ENCODE measurements around the gene YARS2. TPM values are rescaled to one million over a fixed set of nuclear protein-coding genes. Genes with fewer than 3 reads are reported as not detected.
A peak's percentile ranks its signal among the peaks of the same experiment; 100 is the strongest.

The YARS2 gene
- total and polyA plus RNA-seq, 9 of the 15 experiments (the other 6 are each of a cell fraction or from before 2014, with no cell fraction given) = 15.2 to 40.9 (median 28.7) TPM

DNA sequence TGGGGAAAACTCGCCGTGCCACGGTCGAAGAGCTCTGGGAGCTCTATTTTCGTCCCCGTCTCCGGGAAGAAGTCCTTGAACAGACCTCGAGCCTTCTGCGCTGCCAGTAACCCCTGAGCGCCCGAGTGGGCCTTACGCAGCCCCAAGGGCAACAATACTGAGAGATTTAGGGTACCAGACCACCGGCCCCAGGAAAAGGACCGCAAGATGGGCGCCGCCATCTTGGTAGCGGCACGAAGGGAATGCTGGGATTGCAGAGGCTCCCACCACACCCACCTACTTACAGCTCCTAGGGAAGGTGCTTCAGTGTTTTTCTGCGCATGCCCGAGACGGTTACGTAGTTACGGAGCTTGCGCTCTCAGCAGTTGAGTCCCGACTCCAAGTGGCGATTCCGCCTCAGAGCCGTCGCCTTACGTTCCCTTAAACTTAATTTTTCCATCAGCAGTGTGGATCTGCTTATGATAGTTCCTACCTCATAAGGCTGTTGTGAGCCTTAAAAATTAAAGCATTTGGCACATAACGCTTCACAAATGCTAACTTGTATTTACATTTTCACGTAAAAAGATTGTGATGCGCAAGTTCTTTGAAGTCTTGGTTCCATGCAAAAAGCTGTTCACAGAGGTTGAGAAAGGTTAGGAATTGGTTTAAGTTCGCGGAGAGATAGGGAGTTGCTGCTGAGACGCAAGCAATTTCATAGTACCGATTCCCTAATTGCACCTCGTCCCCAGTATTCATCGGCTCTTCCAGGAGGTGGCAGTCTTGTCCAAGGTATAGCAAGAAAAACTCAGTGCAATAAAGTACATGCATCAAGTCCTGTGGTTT, at the start of gene YARS2 (continued):
- TF ChIP-seq, protein P1, sequence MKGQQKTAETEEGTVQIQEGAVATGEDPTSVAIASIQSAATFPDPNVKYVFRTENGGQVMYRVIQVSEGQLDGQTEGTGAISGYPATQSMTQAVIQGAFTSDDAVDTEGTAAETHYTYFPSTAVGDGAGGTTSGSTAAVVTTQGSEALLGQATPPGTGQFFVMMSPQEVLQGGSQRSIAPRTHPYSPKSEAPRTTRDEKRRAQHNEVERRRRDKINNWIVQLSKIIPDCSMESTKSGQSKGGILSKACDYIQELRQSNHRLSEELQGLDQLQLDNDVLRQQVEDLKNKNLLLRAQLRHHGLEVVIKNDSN (CRISPR knock-in tag; IDR thresholded peaks at IDR 0.05) = no peak
- TF ChIP-seq SRF (CRISPR knock-in tag; IDR thresholded peaks at IDR 0.05) (0 out of 4 replicates have a peak, but pooled peaks of 1 of the 2 experiments have one; percentile 12), BHLHE40 (IDR thresholded peaks at IDR 0.05; ENCODE audit: low read length) (no peak), GATA2 (CRISPR knock-in tag; IDR thresholded peaks at IDR 0.05) (no peak), NFATC3 (IDR thresholded peaks at IDR 0.05) (no peak), TGIF2 (CRISPR knock-in tag; IDR thresholded peaks at IDR 0.05) (no peak), ASH1L (IDR thresholded peaks at IDR 0.05; ENCODE audit: borderline replicate concordance, low read depth, partially characterized antibody) (no peak), BCOR (IDR thresholded peaks at IDR 0.05) (no peak), ZNF146 (CRISPR knock-in tag; IDR thresholded peaks at IDR 0.05; ENCODE audit: unreplicated experiment) (no peak), ZNF561 (CRISPR knock-in tag; conservative IDR thresholded peaks at IDR 0.05) (no peak), ZNF444 (CRISPR knock-in tag; IDR thresholded peaks at IDR 0.05) (no peak), MCM7 (IDR thresholded peaks at IDR 0.05) (no peak), BRD9 (IDR thresholded peaks at IDR 0.05; ENCODE audit: low read depth, partially characterized antibody) (peak; percentile 82), MCM5 (IDR thresholded peaks at IDR 0.05; ENCODE audit: low read depth) (no peak), MYC (IDR thresholded peaks at IDR 0.05; ENCODE audit: low read depth, low read length) (0 out of 2 replicates have a peak, but pooled peaks have one; percentile 11), MYC (CRISPR knock-in tag; IDR thresholded peaks at IDR 0.05; ENCODE audit: borderline replicate concordance, low read depth) (peak; percentile 70; the same call in 1 of the 2 replicates), GTF2A2 (tag; IDR thresholded peaks at IDR 0.05) (no peak), MTA1 (IDR thresholded peaks at IDR 0.05; ENCODE audit: borderline replicate concordance) (no peak), GTF2F1 (IDR thresholded peaks at IDR 0.05; ENCODE audit: low read depth, low read length) (no peak), ZNF507 (tag; conservative IDR thresholded peaks at IDR 0.05) (no peak)
- TF ChIP-seq, protein P2, sequence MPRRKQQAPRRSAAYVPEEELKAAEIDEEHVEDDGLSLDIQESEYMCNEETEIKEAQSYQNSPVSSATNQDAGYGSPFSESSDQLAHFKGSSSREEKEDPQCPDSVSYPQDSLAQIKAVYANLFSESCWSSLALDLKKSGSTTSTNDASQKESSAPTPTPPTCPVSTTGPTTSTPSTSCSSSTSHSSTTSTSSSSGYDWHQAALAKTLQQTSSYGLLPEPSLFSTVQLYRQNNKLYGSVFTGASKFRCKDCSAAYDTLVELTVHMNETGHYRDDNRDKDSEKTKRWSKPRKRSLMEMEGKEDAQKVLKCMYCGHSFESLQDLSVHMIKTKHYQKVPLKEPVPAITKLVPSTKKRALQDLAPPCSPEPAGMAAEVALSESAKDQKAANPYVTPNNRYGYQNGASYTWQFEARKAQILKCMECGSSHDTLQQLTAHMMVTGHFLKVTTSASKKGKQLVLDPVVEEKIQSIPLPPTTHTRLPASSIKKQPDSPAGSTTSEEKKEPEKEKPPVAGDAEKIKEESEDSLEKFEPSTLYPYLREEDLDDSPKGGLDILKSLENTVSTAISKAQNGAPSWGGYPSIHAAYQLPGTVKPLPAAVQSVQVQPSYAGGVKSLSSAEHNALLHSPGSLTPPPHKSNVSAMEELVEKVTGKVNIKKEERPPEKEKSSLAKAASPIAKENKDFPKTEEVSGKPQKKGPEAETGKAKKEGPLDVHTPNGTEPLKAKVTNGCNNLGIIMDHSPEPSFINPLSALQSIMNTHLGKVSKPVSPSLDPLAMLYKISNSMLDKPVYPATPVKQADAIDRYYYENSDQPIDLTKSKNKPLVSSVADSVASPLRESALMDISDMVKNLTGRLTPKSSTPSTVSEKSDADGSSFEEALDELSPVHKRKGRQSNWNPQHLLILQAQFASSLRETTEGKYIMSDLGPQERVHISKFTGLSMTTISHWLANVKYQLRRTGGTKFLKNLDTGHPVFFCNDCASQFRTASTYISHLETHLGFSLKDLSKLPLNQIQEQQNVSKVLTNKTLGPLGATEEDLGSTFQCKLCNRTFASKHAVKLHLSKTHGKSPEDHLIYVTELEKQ (CRISPR knock-in tag; IDR thresholded peaks at IDR 0.05) = no peak
- TF ChIP-seq, protein P3, sequence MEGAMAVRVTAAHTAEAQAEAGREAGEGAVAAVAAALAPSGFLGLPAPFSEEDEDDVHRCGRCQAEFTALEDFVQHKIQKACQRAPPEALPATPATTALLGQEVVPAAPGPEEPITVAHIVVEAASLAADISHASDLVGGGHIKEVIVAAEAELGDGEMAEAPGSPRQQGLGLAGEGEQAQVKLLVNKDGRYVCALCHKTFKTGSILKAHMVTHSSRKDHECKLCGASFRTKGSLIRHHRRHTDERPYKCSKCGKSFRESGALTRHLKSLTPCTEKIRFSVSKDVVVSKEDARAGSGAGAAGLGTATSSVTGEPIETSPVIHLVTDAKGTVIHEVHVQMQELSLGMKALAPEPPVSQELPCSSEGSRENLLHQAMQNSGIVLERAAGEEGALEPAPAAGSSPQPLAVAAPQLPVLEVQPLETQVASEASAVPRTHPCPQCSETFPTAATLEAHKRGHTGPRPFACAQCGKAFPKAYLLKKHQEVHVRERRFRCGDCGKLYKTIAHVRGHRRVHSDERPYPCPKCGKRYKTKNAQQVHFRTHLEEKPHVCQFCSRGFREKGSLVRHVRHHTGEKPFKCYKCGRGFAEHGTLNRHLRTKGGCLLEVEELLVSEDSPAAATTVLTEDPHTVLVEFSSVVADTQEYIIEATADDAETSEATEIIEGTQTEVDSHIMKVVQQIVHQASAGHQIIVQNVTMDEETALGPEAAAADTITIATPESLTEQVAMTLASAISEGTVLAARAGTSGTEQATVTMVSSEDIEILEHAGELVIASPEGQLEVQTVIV (CRISPR knock-in tag; IDR thresholded peaks at IDR 0.05; ENCODE audit: borderline replicate concordance) = no peak
- TF ChIP-seq, protein P4, sequence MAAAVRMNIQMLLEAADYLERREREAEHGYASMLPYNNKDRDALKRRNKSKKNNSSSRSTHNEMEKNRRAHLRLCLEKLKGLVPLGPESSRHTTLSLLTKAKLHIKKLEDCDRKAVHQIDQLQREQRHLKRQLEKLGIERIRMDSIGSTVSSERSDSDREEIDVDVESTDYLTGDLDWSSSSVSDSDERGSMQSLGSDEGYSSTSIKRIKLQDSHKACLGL (CRISPR knock-in tag; IDR thresholded peaks at IDR 0.05; ENCODE audit: borderline replicate concordance, poor library complexity, severe bottlenecking) = no peak

All from K562 (cell line).